Epithelial cell of prostate (primary cell): ENCODE results near the gene NR6A1.

ENCODE experiments used
- DNase-seq: peaks from one replicate; pipeline ENCODE4 v3.0.0-alpha.2; 2011; ENCODE audit warnings: low read depth, low spot score
- H3K27ac ChIP-seq: fragments of 450-650 bp; 2 replicates; pipeline ENCODE4 v1.5.1; 2017; ENCODE audit warnings: mild to moderate bottlenecking

NR6A1 gene

GRCh38 chr9:124486778-124487259 is 284.3 kb downstream of the NR6A1 start:
- no peak overlapping the region for H3K27ac ChIP-seq
- DNase-seq, result no peak

- no peak for DNase-seq
- no peak overlapping the region for H3K27ac ChIP-seq
These were observed 285.2 kb downstream of the NR6A1 start for GRCh38 chr9:124485936-124486335.

- H3K27ac ChIP-seq, result no peak overlapping the region
- no peak for DNase-seq
These were observed 285.9 kb downstream of the NR6A1 start for GRCh38 chr9:124485201-124485600.

- no peak for DNase-seq
- no peak overlapping the region for H3K27ac ChIP-seq
These were observed 287.6 kb downstream of the NR6A1 start for GRCh38 chr9:124483481-124483880.

GRCh38 chr9:124482431-124483031 is 288.6 kb downstream of the NR6A1 start:
- H3K27ac ChIP-seq, result no peak overlapping the region
- no peak for DNase-seq

- no peak for DNase-seq
- no peak overlapping the region for H3K27ac ChIP-seq
These were observed 290.0 kb downstream of the NR6A1 start for GRCh38 chr9:124481115-124481514.

GRCh38 chr9:124480621-124480981 is 290.5 kb downstream of the NR6A1 start:
- DNase-seq, result no peak
- H3K27ac ChIP-seq, result no peak overlapping the region

GRCh38 chr9:124479947-124480620 is 291.0 kb downstream of the NR6A1 start:
- DNase-seq, result no peak
- H3K27ac ChIP-seq, result no peak overlapping the region

- no peak overlapping the region for H3K27ac ChIP-seq
- DNase-seq, result no peak
These were observed 291.7 kb downstream of the NR6A1 start for GRCh38 chr9:124479371-124479770.

- no peak for DNase-seq
- H3K27ac ChIP-seq, result no peak overlapping the region
These were observed 292.8 kb downstream of the NR6A1 start for GRCh38 chr9:124478354-124478753.

GRCh38 chr9:124477648-124478285 is 293.3 kb downstream of the NR6A1 start:
- no peak overlapping the region for H3K27ac ChIP-seq
- DNase-seq, result no peak

GRCh38 chr9:124477211-124477647 is 293.9 kb downstream of the NR6A1 start:
- DNase-seq, result no peak

GRCh38 chr9:124475868-124476690 is 295.0 kb downstream of the NR6A1 start:
- no peak for DNase-seq

More at GRCh38 chr9:124477211-124477647, 293.9 kb downstream of the NR6A1 start:
- H3K27ac ChIP-seq, result no peak overlapping the region

GRCh38 chr9:124475158-124475867 is 295.8 kb downstream of the NR6A1 start:
- no peak for DNase-seq
- no peak overlapping the region for H3K27ac ChIP-seq

More at GRCh38 chr9:124475868-124476690, 295.0 kb downstream of the NR6A1 start:
- H3K27ac ChIP-seq, result no peak overlapping the region

GRCh38 chr9:124474151-124474550 is 297.0 kb downstream of the NR6A1 start:
- no peak overlapping the region for H3K27ac ChIP-seq
- DNase-seq, result no peak

- no peak overlapping the region for H3K27ac ChIP-seq
- no peak for DNase-seq
These were observed 297.8 kb downstream of the NR6A1 start for GRCh38 chr9:124473310-124473709.

- DNase-seq, result no peak
- H3K27ac ChIP-seq, result no peak overlapping the region
These were observed 298.3 kb downstream of the NR6A1 start for GRCh38 chr9:124472770-124473169.

GRCh38 chr9:124471761-124472160 is 299.4 kb downstream of the NR6A1 start:
- H3K27ac ChIP-seq, result no peak overlapping the region

GRCh38 chr9:124470726-124471125 is 300.4 kb downstream of the NR6A1 start:
- no peak for DNase-seq
- no peak overlapping the region for H3K27ac ChIP-seq

More at GRCh38 chr9:124471761-124472160, 299.4 kb downstream of the NR6A1 start:
- no peak for DNase-seq

- no peak for DNase-seq
- H3K27ac ChIP-seq, result no peak overlapping the region
These were observed 300.8 kb downstream of the NR6A1 start for GRCh38 chr9:124470306-124470705.
